ENCODE results near the gene XYLT1.

Gene XYLT1

GRCh38 chr16:17276610-17277009 lies 194.2 kb downstream of the XYLT1 start:
- DNase-seq, result no peak

GRCh38 chr16:17276010-17276530 lies 194.7 kb downstream of the XYLT1 start:
- no peak for DNase-seq

DNA sequence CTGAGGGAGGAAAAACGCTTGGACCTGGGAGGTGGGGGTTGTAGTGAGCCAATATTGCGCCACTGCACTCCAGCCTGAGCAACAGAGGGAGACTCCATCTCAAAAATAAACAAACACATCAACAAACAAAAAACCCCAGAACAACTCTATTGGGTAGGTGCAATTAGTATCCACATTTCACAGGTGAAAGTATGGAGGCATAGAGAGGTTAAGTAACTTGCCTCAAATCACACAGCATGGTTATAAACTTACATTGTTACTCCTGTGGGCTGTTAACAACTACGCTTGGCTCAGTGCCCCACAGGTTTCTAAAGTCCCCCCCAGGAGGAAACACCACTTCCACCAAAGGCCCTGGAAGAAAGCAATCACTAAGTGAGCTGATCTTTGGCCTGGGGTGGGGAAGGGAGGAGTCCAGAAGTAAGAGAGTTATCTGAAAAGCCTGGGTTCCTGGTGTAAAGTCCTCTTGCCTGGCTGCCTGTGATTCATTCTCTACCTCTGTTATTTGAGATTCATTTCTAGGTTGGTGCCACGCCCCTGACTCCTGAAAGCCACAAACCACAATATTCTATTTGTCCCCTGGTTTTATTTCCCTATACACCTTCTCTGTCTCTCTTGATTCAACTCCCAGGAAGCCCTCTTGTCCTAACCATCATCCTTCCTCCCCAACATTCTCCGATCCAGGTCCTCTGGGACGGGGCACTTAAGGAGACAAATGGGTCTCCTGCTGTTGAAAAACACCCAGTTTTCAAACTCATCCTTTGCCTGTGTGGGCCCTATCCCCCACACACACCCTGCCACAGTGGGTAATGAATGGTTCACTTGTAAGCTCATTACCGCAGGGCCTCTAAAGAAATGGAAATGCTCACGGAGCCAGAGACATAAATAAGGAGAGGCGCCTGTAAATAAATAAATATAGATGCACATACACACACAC lies 195.4 kb downstream of the XYLT1 start:
- DNase-seq, result no peak

GRCh38 chr16:17273142-17273561 lies 197.6 kb downstream of the XYLT1 start:
- DNase-seq, result peak in 1 of 5 experiments; percentile 64

DNA sequence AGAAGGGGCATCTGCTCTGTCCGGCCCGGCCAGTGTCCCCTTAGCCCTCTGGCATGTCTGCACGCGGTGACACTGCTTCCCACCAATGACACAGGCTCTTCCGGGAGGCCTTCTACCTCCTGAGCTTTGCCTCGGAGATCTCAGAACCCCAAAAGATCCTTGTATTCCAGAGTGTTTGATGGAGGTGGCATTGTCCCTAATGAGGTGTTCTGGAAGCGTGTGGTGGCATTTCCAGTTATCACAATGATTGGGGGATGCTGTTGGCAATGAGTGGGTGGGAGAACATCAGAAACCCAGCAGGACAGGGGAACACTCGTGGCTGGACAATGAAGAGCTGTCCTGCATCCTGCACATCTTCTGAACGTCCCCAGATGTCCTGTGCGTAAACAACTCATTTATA lies 198.0 kb downstream of the XYLT1 start:
- no peak for DNase-seq

DNA sequence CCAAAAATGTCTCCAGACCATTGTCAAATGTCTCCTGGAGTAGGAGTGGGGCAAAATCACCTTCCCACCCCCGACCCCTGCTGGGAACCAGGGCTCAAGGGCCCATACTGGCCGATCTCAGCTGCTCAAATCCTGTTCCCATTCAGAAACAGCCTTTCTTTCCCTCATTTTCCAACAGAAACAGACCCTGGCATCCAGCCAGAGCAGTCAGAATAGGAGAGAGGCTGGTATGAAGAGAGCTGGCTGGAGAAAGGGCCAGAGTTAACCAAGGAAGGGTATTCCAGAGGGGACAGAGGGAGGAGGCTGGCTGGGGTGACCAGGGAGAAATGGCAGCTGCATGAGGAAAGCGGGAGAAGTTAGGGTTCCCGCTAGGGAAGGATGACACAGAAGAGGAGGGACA lies 199.1 kb downstream of the XYLT1 start:
- DNase-seq, result no peak

DNA sequence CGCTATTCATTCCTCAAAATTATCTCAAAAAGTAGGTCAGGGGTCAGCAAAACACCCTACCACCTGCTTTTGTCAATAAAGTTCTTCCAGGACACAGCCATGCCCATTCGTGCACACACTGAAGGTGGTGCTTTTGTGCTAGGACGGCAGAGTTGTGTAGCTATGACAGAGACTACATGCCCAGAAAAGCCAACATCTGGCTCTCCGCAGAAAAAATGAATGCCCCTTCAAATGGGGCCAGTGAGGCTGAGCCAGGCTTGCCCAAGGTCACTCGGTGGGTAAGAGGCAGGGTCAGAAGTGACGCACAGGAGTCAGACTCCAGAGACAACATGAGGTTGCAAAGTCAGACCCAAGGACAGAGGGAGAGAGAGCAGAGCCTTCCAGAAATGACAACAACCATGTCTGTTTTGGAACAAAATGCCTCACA lies 200.1 kb downstream of the XYLT1 start:
- DNase-seq, result no peak

DNA sequence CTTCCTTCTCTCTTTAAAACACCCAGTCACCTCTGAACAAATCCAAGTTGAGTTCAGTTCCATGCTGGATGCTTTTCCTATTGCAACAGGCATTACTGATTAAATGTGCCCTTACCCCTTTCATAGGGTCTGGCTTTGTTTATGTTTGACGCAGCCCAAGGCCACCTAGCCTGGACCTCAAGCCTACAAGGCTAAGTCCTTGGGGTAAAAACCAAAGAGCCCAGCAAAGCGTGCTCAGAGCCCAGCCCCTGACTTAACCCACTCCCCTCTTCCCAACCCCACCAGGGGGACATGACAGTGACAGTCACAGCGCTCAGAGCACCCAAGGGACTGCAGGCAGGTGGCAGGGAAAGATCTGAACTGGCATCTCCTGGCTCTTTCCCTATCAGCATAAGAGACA lies 200.6 kb downstream of the XYLT1 start:
- no peak for DNase-seq

DNA sequence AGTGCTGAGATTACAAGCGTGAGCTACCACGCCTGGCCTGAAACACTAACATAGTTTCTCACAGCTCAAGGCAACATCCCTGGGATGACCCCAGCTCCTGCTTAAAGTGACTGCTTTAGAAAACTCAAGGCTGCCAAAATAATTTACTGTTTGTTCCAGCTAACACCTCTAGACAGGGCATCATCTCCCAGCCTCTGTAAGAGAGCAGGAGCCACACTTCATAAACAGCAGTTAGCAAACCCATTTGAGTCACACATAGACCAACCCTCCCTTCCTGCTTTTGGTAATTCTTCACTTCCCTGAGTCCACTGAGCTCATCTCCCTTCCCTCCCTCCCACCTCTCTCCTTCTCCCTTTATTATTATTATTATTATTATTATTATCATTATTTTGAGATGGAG lies 201.3 kb downstream of the XYLT1 start:
- DNase-seq, result no peak

- DNase-seq, result no peak
Measured at GRCh38 chr16:17266608-17267313, 204.0 kb downstream of the XYLT1 start.

GRCh38 chr16:17265154-17265553 lies 205.6 kb downstream of the XYLT1 start:
- no peak for DNase-seq

- DNase-seq, result peak in 1 of 5 experiments; percentile 71
Measured at GRCh38 chr16:17261197-17261858, 209.4 kb downstream of the XYLT1 start.

GRCh38 chr16:17260276-17260849 lies 210.4 kb downstream of the XYLT1 start:
- no peak for DNase-seq

DNA sequence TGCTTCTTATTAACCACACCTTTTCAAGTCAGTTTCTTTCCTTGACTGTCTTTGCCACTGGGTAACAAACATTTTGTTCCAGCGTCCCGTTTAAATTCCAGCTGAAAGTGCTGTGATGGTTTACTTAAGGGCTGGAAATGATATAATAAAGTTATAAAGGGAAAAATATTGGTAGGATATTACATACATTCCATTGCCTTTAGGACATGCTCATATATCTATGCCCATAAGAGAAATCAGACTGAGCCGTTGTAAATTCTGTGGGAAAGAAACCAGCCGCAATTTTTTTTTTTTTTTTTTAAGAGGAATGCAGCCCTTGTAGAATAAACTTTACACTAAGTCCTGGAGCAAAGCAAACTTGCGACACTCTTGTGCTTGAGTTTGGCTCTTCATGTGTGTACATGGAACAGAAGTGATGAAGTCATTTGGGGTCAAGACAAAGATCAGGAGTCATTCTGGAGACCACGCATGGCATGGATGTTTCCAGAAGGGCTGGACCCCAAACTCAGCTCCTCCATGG lies 210.9 kb downstream of the XYLT1 start:
- DNase-seq, result no peak

DNA sequence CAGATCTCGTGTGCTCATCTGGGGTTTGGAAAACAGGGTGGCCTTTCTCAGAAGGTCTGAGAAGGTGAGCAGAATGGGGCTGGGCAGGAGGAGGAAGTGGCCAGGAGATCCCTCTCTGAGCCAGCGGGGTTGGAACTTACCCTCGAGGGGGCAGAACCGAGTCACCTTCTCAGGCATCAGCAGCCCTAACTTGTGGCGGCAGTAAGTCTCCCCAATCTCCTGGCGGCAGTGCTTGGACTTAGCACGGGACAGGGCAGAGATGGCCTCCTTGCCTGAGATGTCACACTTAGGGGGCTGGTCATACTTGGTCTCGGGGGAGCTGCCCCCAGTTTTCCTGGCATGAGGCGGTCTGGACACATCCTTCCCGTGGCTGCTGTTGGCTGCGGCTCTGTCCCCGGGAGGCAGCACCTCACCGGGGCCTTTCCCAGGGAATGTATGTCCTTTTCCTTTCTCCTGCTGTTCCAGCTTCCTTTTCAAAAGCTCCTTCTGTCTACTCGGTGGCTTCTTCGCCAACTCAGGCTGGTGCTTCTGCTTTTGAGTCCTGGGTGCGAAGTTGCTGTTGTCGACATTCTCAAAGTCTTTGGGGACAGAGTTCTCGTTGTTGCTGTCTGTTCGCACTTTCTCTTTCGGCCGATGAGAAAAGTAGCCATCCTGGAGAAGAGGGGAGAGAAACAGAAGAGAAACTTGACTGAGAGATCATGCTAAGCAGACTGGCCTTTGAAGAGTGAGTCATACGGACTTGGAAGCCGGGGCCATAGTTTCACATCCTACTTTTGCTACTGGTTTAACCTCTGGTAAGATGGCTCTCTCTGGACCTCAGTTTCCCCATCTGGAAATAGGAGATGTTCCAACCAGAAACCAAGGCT lies 211.7 kb downstream of the XYLT1 start:
- no peak for DNase-seq

DNA sequence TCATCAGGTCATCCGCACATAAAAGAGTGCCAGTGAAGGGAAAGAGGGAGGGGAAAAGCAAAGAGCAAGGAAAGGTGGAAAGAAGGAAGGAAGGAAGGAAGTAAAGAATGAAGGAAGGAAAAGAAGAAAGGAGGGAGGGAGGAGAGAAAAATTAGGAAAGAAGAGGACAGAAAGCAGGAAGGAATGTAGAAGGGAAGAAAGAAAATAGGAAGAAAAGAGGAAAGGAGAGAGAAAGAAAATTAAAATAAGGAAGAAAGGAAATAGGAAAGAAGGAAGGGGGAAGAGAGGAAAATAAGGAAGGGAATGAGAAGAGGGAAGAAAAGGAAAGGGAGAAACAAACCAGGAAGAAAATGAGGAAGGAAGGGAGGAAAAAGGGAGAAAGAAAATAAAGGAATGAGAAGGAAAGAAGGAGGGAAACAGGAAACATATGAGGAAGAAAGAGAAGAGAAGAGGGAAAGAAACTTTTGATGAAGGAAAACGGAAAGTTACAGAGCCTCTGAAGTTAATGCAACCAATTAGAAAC lies 212.6 kb downstream of the XYLT1 start:
- no peak for DNase-seq

GRCh38 chr16:17257426-17258023 lies 213.2 kb downstream of the XYLT1 start:
- DNase-seq, result no peak

GRCh38 chr16:17252701-17253100 lies 218.1 kb downstream of the XYLT1 start:
- no peak for DNase-seq

GRCh38 chr16:17252064-17252463 lies 218.7 kb downstream of the XYLT1 start:
- DNase-seq, result no peak

DNA sequence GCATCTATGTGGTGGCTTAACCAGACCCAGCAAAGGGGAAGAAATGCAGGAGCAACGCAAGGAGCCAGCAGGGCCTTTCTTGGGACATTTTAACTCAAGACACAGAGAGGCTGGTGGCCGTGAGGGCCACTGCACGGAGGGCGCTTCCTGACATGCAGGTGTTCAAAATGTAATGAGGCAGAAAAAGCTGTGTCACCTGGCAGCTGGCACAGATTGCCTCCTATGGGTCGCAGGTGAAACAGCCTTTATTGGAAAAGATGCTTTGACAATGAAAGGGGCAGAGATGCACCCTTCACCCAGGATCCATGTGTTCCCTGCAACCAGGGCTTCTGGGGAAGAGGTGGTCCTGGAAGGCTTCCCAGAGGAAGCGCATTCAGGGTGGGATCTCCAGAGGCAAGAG lies 219.3 kb downstream of the XYLT1 start:
- DNase-seq, result no peak

All from T-helper 2 cell (primary cell).